ENCODE results near the gene ELL2. TPM values are rescaled to one million over a fixed set of nuclear protein-coding genes. Genes with fewer than 3 reads are reported as not detected.

The ELL2 gene
- total RNA-seq, 1 experiment from 2014 or later, result 27.5 TPM

- Mint-ChIP-seq H3K36me3 (ENCODE audit: insufficient read depth in 1 of 3, low read depth in 3 of 3) (no peaks in the 10 kb centered on the region), H3K4me3 (no peak overlapping the region), H3K4me1 (peaks cover 7 to 8% of the 10 kb centered on the region in 2 experiments), H3K27ac (no peak overlapping the region), H3K27me3 (ENCODE audit: low read depth) (peaks cover 5% of the 10 kb centered on the region; the same call in 1 of the 2 replicates), H3K9me3 (no peaks in the 10 kb centered on the region)
- Histone ChIP-seq H3K9me3 (ENCODE audit: control insufficient read depth, low read depth, low read length) (no peaks in the 10 kb centered on the region), H4K5ac (ENCODE audit: insufficient read length, low read depth, low read length) (no peak overlapping the region), H3K79me1 (ENCODE audit: insufficient read depth, low read depth, low read length, poor library complexity, severe bottlenecking) (no peaks in the 10 kb centered on the region), H3K27ac (ENCODE audit: insufficient read length, low read depth, low read length) (no peak overlapping the region), H3T11ph (ENCODE audit: low read length) (no peak overlapping the region), H2BK15ac (ENCODE audit: low read depth, low read length) (no peak overlapping the region), H3K14ac (ENCODE audit: insufficient read depth, low read length) (no peak overlapping the region), H3K79me2 (ENCODE audit: insufficient read depth, low read length) (no peaks in the 10 kb centered on the region), H2BK12ac (ENCODE audit: insufficient read length, low read depth, low read length) (no peak overlapping the region), H3K23me2 (ENCODE audit: insufficient read length, low read depth, low read length, poor library complexity, severe bottlenecking) (no peaks in the 10 kb centered on the region), H3K18ac (ENCODE audit: insufficient read length, low read depth, low read length) (no peak overlapping the region), H4K20me1 (ENCODE audit: control insufficient read depth, insufficient read depth, insufficient read length) (no peaks in the 10 kb centered on the region), H3K23ac (ENCODE audit: insufficient read length, low read depth, low read length) (no peak overlapping the region), H3K27me3 (ENCODE audit: insufficient read depth, low read length) (no peaks in the 10 kb centered on the region), H3K9ac (ENCODE audit: extremely low read depth, insufficient read length, low read length) (no peak overlapping the region), H2BK20ac (ENCODE audit: low read depth, low read length, poor library complexity, severe bottlenecking) (no peak overlapping the region), H2BK120ac (ENCODE audit: low read depth, low read length, poor library complexity, severe bottlenecking) (no peak overlapping the region), H2BK5ac (ENCODE audit: insufficient read length, low read length) (no peak overlapping the region), H4K91ac (ENCODE audit: insufficient read length, low read depth, low read length) (no peak overlapping the region), H2AFZ (ENCODE audit: low read length) (no peak overlapping the region), H3K4me1 (ENCODE audit: insufficient read depth, low read length) (no peaks in the 10 kb centered on the region), H3K56ac (ENCODE audit: insufficient read length, low read depth, low read length) (no peak overlapping the region), H2AK5ac (ENCODE audit: insufficient read length, low read length) (no peak overlapping the region), H3K4ac (ENCODE audit: low read depth, low read length) (no peak overlapping the region), H4K8ac (replicated peaks; ENCODE audit: insufficient read length, low read depth, low read length) (no peak overlapping the region), H3K4me2 (ENCODE audit: insufficient read depth, insufficient read length, low read length) (no peak overlapping the region)
- no CpG with 5 or more reads among the region's 1 CpG for WGBS (ENCODE audit: extremely low coverage, insufficient read length, low lambda C conversion rate)
- TF ChIP-seq CTCF (conservative IDR thresholded peaks at IDR 0.05), result no peak
- DNase-seq, result no peak
These were observed 123.1 kb downstream of the ELL2 start for GRCh38 chr5:95838556-95838955.
